Keratinocyte (primary cell): ENCODE results near the gene SEC24A.

Source experiments
- CTCF ChIP-seq, 3 experiments: IDR thresholded peaks in 1 of 3; conservative IDR thresholded peaks in 1 of 3; optimal IDR thresholded peaks in 1 of 3; 2 replicates in 2 of 3; 3 replicates in 1 of 3; pipeline versions ENCODE3 to v1.5.1; 2011; ENCODE audit warnings: low read length in 3 of 3, mild to moderate bottlenecking in 3 of 3, moderate library complexity in 2 of 3, control low read depth in 1 of 3, inconsistent platforms in 1 of 3; ENCODE audit not compliant: insufficient read depth in 2 of 3; ENCODE audit errors: extremely low read depth in 1 of 3
- EZH2 ChIP-seq: IDR thresholded peaks from one replicate; pipeline ENCODE4 v1.6.1; 2012; ENCODE audit warnings: inconsistent platforms, mild to moderate bottlenecking, low read length, moderate library complexity

DNA sequence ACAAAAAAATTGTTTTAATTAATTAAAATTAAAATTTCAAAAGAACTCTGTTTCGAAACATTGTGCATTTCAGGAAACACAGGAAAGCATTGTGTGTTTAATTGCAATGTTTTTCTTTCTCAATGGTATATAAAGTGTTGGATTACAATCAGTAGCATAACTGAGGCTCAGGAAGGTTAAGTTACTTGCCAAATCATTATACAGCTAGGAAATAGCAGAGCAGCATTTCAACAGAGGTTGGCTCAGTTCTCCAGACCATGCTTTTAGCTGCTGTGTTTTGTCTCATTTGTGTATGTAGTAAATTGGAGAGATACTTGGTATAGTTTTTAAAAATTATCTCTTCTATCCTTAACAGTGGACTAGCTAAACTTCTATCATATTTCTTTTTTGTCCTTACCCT, 59.7 kb downstream of the SEC24A start:
- no peak for TF ChIP-seq CTCF (optimal IDR thresholded peaks at IDR 0.05 in 1 of 3, IDR thresholded peaks at IDR 0.05 in 1 of 3, conservative IDR thresholded peaks at IDR 0.05 in 1 of 3; ENCODE audit: extremely low read depth in 1 of 3, insufficient read depth in 2 of 3, low read length in 3 of 3)
- no peak for TF ChIP-seq EZH2
